ENCODE data around the gene TCN2.

Gene TCN2

GRCh38 chr22:30648825-30649224 lies 41.9 kb downstream of the TCN2 start:
- ChIA-PET POLR2A (interaction anchor here (0.6 kb wide), 1 partner anchor 11 kb away, joined by 3 read pairs; no protein-coding TSS in a partner anchor), CTCF (interaction anchor here (0.6 to 2.6 kb wide), 3 partner anchors 14 to 157 kb away, joined by 3 to 9 read pairs (median 3); partner anchors contain the start of gene SLC35E4)
- Histone ChIP-seq H3K4me3 (ENCODE audit: low read depth, low read length) (no peak overlapping the region), H3K27ac (ENCODE audit: extremely low read depth, low read depth, low read length) (no peak overlapping the region), H3K36me3 (ENCODE audit: control insufficient read depth in 2 of 2, insufficient read depth in 1 of 2, low read length in 2 of 2) (no peaks in the 10 kb centered on the region), H3K9me3 (ENCODE audit: control insufficient read depth, insufficient read depth, low read depth, low read length) (no peaks in the 10 kb centered on the region), H3K4me1 (ENCODE audit: control insufficient read depth, insufficient read depth, low read length) (no peaks in the 10 kb centered on the region)
- no peak for TF ChIP-seq ZNF513 (tag by site-specific recombination; IDR thresholded peaks at IDR 0.05)
- no peak for TF ChIP-seq TRIM28 (IDR thresholded peaks at IDR 0.05; ENCODE audit: borderline replicate concordance, low read length)
- TF ChIP-seq YY2 (tag by site-specific recombination; IDR thresholded peaks at IDR 0.05), result no peak
- TF ChIP-seq GLIS2 (tag by site-specific recombination; IDR thresholded peaks at IDR 0.05), result no peak
- TF ChIP-seq ZFHX2 (tag by site-specific recombination; conservative IDR thresholded peaks at IDR 0.05), result no peak

- no peak overlapping the region for H3K27ac ChIP-seq (ENCODE audit: extremely low read depth, low read depth, low read length)
- POLR2A ChIA-PET, result no interaction called here
- CTCF ChIA-PET, result interaction anchor here (0.6 to 2.6 kb wide), 2 partner anchors 15 to 472 kb away, joined by 6 to 9 read pairs; partner anchors contain the start of gene SLC35E4
These were observed 42.5 kb downstream of the TCN2 start for GRCh38 chr22:30649430-30650007.

More at GRCh38 chr22:30649430-30650007, 42.5 kb downstream of the TCN2 start:
- Histone ChIP-seq H3K9me3 (ENCODE audit: control insufficient read depth, insufficient read depth, low read depth, low read length) (no peaks in the 10 kb centered on the region), H3K4me3 (ENCODE audit: low read depth, low read length) (no peak overlapping the region), H3K36me3 (ENCODE audit: control insufficient read depth in 2 of 2, insufficient read depth in 1 of 2, low read length in 2 of 2) (no peaks in the 10 kb centered on the region), H3K4me1 (ENCODE audit: control insufficient read depth, insufficient read depth, low read length) (no peaks in the 10 kb centered on the region)
- TF ChIP-seq ZNF391 (tag by site-specific recombination; IDR thresholded peaks at IDR 0.05; ENCODE audit: borderline replicate concordance, low read depth), result no peak
- TF ChIP-seq PRDM10 (tag by site-specific recombination; IDR thresholded peaks at IDR 0.05), result peak; percentile 50
- TF ChIP-seq SP2 (tag by site-specific recombination; IDR thresholded peaks at IDR 0.05), result peak; percentile 22; the same call in 1 of the 2 replicates
- no peak for TF ChIP-seq REST (tag by site-specific recombination; IDR thresholded peaks at IDR 0.05)
- TF ChIP-seq ZNF76 (tag by site-specific recombination; IDR thresholded peaks at IDR 0.05; ENCODE audit: borderline replicate concordance, low read depth), result no peak
- no peak for TF ChIP-seq ZNF184 (tag by site-specific recombination; IDR thresholded peaks at IDR 0.05)
- 0 out of 2 replicates have a peak, but pooled peaks have one; percentile 22 for TF ChIP-seq ZNF366 (tag by site-specific recombination; conservative IDR thresholded peaks at IDR 0.05)
- TF ChIP-seq EGR2 (tag by site-specific recombination; IDR thresholded peaks at IDR 0.05; ENCODE audit: low read depth), result 0 out of 2 replicates have a peak, but pooled peaks have one; percentile 28
- peak; percentile 34; the same call in 1 of the 2 replicates for TF ChIP-seq KLF1 (tag by site-specific recombination; IDR thresholded peaks at IDR 0.05)
- TF ChIP-seq ZFHX2 (tag by site-specific recombination; conservative IDR thresholded peaks at IDR 0.05), result peak; percentile 39; the same call in 1 of the 2 replicates
- no peak for TF ChIP-seq GLI4 (tag by site-specific recombination; IDR thresholded peaks at IDR 0.05)
